Suprapubic skin (tissue), 4 donors: Measurements from ENCODE around the gene CTSD. TPM values are rescaled to one million over a fixed set of nuclear protein-coding genes. Genes with fewer than 3 reads are reported as not detected.
"Not testable (repeated sequence)": the region's sequence is repeated elsewhere in the genome, so short reads cannot be mapped to it uniquely, and the experiment has no call there.

Experiments used
- DNase-seq, 2 donors: peaks; one replicate each; pipeline ENCODE4 v3.0.0-alpha.2; 2019; ENCODE audit warnings: low spot score in 2 of 2
- H3K27ac ChIP-seq: fragments of 200-600 bp; sonication (generic); one replicate; pipeline ENCODE4 v1.5.1; 2019
- H3K27me3 ChIP-seq: fragments of 200-600 bp; sonication (generic); one replicate; pipeline ENCODE4 v1.5.1; 2019
- H3K36me3 ChIP-seq: fragments of 200-600 bp; sonication (generic); one replicate; pipeline ENCODE4 v1.5.1; 2019
- H3K4me1 ChIP-seq: fragments of 200-600 bp; sonication (generic); one replicate; pipeline ENCODE4 v1.5.1; 2019
- H3K4me3 ChIP-seq: fragments of 200-600 bp; sonication (generic); one replicate; pipeline ENCODE4 v1.5.1; 2019; ENCODE audit warnings: mild to moderate bottlenecking
- H3K9me3 ChIP-seq: fragments of 200-600 bp; sonication (generic); one replicate; pipeline ENCODE4 v1.5.1; 2019
- EP300 ChIP-seq: sonication (generic); formaldehyde crosslinking; IDR thresholded peaks from one replicate; pipeline ENCODE4 v1.6.1; 2017; ENCODE audit warnings: antibody characterized with exemption
- POLR2A ChIP-seq, 2 donors: fragments of 450-650 bp; IDR thresholded peaks; one replicate each; pipeline ENCODE4 v1.6.1; 2017; ENCODE audit warnings: antibody characterized with exemption in 2 of 2, mild to moderate bottlenecking in 2 of 2, moderate library complexity in 2 of 2
- POLR2AphosphoS5 ChIP-seq, 3 donors: sonication (generic); formaldehyde crosslinking; IDR thresholded peaks; one replicate each; pipeline ENCODE4 v1.6.1; 2017; ENCODE audit warnings: antibody characterized with exemption in 3 of 3
- WGBS: methylation state at CpG from one replicate; pipeline ENCODE4 v1.1.5; 2018; 5-methylcytosine and 5-hydroxymethylcytosine counted together
- total RNA-seq, 4 donors: library from RNA; depleted of rRNA; stranded (reverse); fragments of >200 nt; gene quantifications; one replicate each; pipeline ENCODE4 v1.1.0, GENCODE V29; 2016
- TF ChIP-seq, protein P1 (sequence below), 2 donors: fragments of 200-600 bp in 1 of 2; fragments of 450-650 bp in 1 of 2; sonication (generic) in 1 of 2; IDR thresholded peaks; one replicate each; pipeline ENCODE4 v1.5.1; 2016 to 2019; ENCODE audit warnings: antibody characterized with exemption in 2 of 2, mild to moderate bottlenecking in 1 of 2, moderate library complexity in 1 of 2

CTSD gene
- total RNA-seq, 4 donors from 2014 or later: 319 to 596 (median 469) TPM

DNA sequence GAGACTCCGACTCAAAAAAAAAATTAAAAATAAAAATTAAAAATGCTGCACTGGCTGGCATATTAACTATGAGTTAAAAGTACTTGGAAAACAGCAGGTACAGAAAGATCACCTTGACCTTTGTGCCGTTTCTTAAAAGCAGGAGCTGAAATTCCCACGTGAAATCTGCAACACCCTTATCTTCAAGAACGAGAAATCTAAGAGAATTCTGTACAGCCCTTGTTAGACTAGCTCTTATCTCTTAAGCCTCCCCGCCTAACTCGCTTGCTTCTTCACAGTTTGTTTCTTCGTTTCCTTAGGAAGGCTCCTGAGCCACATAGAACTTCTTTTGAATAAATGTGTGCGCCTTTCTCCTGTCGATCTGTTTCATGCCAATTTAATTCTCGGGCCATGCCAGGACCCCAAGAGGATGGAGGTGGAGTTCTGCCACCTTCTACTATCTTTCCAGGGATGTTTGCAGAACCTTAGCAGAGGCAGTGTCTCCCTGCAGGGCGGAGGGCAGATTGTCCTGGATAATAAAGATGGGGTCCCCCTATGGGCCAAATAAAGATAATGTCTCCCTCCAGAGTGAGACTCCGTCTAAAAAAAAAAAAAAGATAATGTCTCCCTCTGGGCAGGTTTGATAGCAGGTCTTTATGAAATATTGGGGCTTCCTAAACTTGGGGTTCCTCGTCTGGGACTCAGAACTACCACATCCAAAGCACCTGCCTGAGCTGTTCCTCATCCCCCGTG, 43.7 kb upstream of the CTSD start:
- 77% methylated on average over 14 of the region's 14 CpGs for WGBS
- H3K27ac ChIP-seq: no peak overlapping the region
- H3K9me3 ChIP-seq: no peaks in the 10 kb centered on the region
- no peaks in the 10 kb centered on the region for H3K4me1 ChIP-seq
- no peak for DNase-seq
- H3K27me3 ChIP-seq: peaks cover 14% of the 10 kb centered on the region
- no peak overlapping the region for H3K4me3 ChIP-seq
- TF ChIP-seq POLR2A (IDR thresholded peaks at IDR 0.05): no peak
- TF ChIP-seq, protein P1, sequence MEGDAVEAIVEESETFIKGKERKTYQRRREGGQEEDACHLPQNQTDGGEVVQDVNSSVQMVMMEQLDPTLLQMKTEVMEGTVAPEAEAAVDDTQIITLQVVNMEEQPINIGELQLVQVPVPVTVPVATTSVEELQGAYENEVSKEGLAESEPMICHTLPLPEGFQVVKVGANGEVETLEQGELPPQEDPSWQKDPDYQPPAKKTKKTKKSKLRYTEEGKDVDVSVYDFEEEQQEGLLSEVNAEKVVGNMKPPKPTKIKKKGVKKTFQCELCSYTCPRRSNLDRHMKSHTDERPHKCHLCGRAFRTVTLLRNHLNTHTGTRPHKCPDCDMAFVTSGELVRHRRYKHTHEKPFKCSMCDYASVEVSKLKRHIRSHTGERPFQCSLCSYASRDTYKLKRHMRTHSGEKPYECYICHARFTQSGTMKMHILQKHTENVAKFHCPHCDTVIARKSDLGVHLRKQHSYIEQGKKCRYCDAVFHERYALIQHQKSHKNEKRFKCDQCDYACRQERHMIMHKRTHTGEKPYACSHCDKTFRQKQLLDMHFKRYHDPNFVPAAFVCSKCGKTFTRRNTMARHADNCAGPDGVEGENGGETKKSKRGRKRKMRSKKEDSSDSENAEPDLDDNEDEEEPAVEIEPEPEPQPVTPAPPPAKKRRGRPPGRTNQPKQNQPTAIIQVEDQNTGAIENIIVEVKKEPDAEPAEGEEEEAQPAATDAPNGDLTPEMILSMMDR (IDR thresholded peaks at IDR 0.05): no peak
- no peak for TF ChIP-seq POLR2AphosphoS5 (IDR thresholded peaks at IDR 0.05)
- no peak for TF ChIP-seq EP300
- no peaks in the 10 kb centered on the region for H3K36me3 ChIP-seq

DNA sequence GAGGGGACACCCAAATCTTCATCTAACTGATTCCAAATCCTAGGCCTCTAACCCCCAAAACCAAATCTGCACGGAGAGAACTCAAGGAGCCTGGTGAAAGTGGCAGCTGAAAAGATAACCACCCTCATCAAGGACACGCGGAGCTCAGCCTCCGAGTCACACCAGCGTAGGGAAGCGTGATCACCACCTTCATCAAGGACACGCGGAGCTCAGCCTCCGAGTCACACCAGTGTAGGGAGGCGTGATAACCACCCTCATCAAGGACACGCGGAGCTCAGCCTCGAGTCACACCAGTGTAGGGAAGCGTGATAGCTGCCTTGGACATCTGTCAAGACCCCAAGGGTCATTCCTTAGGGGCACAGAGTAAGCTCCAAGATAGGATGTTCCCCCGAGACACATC, 41.8 kb upstream of the CTSD start:
- no peaks in the 10 kb centered on the region for H3K9me3 ChIP-seq
- H3K27me3 ChIP-seq: peaks cover 17% of the 10 kb centered on the region
- no peaks in the 10 kb centered on the region for H3K36me3 ChIP-seq
- TF ChIP-seq POLR2A (IDR thresholded peaks at IDR 0.05): no peak
- no peak for TF ChIP-seq POLR2AphosphoS5 (IDR thresholded peaks at IDR 0.05)
- TF ChIP-seq, protein P1 (IDR thresholded peaks at IDR 0.05): no peak
- no peak for TF ChIP-seq EP300
- no peak overlapping the region for H3K4me3 ChIP-seq
- no peaks in the 10 kb centered on the region for H3K4me1 ChIP-seq
- H3K27ac ChIP-seq: no peak overlapping the region
- 91% methylated on average over 12 of the region's 15 CpGs for WGBS
- no peak for DNase-seq

DNA sequence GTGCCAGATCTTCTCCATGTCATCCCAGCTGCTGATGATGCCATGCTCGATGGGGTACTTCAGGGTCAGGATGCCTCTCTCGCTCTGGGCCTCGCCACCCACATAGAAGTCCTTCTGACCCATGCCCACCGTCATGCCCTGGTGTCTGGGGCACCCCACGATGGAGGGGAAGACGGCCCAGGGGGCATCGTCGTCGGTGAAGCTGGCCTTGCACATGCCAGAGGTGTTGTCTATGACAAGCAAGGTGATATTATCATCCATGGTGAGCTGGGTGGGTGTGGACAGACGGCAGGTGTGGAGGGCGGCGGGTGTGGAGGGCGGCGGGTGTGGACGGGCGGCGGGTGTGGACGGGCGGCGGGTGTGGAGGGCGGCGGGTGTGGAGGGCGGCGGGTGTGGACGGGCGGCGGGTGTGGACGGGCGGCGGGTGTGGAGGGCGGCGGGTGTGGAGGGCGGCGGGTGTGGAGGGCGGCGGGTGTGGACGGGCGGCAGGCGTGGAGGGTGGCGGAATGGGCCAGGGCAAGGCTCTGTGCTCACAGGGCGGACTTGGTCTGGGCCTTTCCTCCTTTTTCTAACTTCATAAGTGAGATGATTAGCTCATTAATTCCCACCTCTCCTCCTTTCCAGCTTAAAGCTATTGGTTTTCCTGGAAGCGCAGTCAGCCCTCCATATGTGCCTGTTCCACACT, 40.2 kb upstream of the CTSD start:
- H3K9me3 ChIP-seq, H3K4me1 ChIP-seq, DNase-seq, H3K4me3 ChIP-seq, H3K27ac ChIP-seq, H3K36me3 ChIP-seq: not testable (repeated sequence)
- peaks cover 17% of the 10 kb centered on the region for H3K27me3 ChIP-seq
- 88% methylated on average over 33 of the region's 42 CpGs for WGBS

DNA sequence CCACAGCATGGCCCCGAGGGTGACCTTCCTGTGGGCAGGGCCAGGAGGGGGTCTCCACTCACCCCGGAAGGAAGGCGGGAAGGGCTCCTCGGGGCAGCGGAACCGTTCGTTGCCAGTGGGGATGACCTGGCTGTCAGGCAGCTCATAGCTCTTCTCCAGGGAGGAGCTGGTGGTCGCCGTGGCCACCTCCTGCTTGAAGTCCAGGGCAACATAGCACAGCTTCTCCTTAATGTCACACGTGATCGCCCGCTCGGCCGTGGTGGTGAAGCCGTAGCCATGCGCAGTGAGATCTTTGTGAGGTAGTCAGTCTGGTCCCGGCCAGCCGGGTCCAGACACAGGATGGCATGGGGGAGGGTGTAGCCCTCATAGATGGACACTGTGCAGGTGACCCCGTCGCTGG, 39.5 kb upstream of the CTSD start:
- DNase-seq: no peak
- no peak overlapping the region for H3K4me3 ChIP-seq
- no peaks in the 10 kb centered on the region for H3K9me3 ChIP-seq
- no peak overlapping the region for H3K27ac ChIP-seq
- 94% methylated on average over 16 of the region's 20 CpGs for WGBS
- peaks cover 17% of the 10 kb centered on the region for H3K27me3 ChIP-seq
- no peaks in the 10 kb centered on the region for H3K36me3 ChIP-seq
- no peak for TF ChIP-seq EP300
- no peak for TF ChIP-seq POLR2A (IDR thresholded peaks at IDR 0.05)
- TF ChIP-seq, protein P1 (IDR thresholded peaks at IDR 0.05): no peak
- no peak for TF ChIP-seq POLR2AphosphoS5 (IDR thresholded peaks at IDR 0.05)
- H3K4me1 ChIP-seq: no peaks in the 10 kb centered on the region

DNA sequence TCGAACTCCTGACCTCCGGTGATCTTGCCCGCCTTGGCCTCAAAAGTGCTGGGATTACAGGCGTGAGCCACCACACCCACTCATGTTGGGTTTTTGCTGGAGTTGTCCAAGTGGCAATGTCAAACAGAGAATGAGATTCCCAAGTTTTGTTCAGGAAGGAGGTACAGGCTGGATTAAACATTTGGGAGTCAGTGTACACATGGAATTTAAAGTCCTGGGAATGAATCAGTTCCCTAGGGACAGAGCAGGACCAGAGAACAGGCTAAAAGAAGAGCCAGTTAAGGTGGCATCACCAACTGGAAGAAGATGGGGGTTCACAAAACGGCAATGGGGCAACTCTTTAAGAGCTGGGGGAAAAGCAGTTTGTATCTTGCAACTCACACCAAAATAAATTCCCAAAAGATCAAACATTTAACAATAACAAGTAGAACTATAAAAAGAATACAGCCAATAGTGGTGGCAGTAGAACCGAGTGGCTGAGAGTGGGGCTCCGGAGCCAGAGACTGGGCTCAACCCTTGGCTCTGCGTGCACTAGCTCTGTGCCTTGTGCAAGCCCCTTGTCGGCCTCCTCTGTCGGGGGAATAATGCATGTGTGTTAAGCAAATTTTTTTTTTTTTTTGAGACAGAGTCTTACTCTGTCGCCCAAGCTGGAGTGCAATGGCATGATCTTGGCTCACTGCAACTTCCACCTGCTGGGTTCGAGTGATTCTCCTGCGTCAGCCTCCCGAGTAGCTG, 33.8 kb upstream of the CTSD start:
- DNase-seq: no peak
- TF ChIP-seq EP300 (no peak), POLR2A (IDR thresholded peaks at IDR 0.05) (no peak), POLR2AphosphoS5 (IDR thresholded peaks at IDR 0.05) (no peak)
- no peaks in the 10 kb centered on the region for H3K9me3 ChIP-seq
- H3K4me1 ChIP-seq: no peaks in the 10 kb centered on the region
- H3K27me3 ChIP-seq: peaks cover 11% of the 10 kb centered on the region
- 89% methylated on average over 14 of the region's 14 CpGs for WGBS
- no peak overlapping the region for H3K27ac ChIP-seq
- H3K36me3 ChIP-seq: no peaks in the 10 kb centered on the region
- no peak overlapping the region for H3K4me3 ChIP-seq
